ENCODE data around the gene SMIM35. TPM values are rescaled to one million over a fixed set of nuclear protein-coding genes. Genes with fewer than 3 reads are reported as not detected.

The SMIM35 gene
- total RNA-seq, 1 experiment from 2014 or later, result not detected

GRCh38 chr11:118090545-118091162 lies 3.9 kb upstream of the SMIM35 start:
- DNase-seq (ENCODE audit: low read depth), result no peak
- in situ Hi-C loops (cut with HindIII; ENCODE audit: low pct_unique_long_range_greater_than_20kb, low sequenced_read_pairs), result no loop called here

GRCh38 chr11:118088531-118088930 lies 1.8 kb upstream of the SMIM35 start:
- DNase-seq (ENCODE audit: low read depth), result no peak
- in situ Hi-C loops (cut with HindIII; ENCODE audit: low pct_unique_long_range_greater_than_20kb, low sequenced_read_pairs), result no loop called here

- no peak for DNase-seq (ENCODE audit: low read depth)
- in situ Hi-C loops (cut with HindIII; ENCODE audit: low pct_unique_long_range_greater_than_20kb, low sequenced_read_pairs), result no loop called here
Observed at GRCh38 chr11:118087931-118088330, 1.2 kb upstream of the SMIM35 start.

GRCh38 chr11:118084656-118085055 lies 2.1 kb downstream of the SMIM35 start:
- in situ Hi-C loops (cut with HindIII; ENCODE audit: low pct_unique_long_range_greater_than_20kb, low sequenced_read_pairs), result no loop called here
- DNase-seq (ENCODE audit: low read depth), result no peak

- DNase-seq (ENCODE audit: low read depth), result no peak
- in situ Hi-C loops (cut with HindIII; ENCODE audit: low pct_unique_long_range_greater_than_20kb, low sequenced_read_pairs), result no loop called here
Observed at GRCh38 chr11:118084247-118084646, 2.5 kb downstream of the SMIM35 start.

- no peak for DNase-seq (ENCODE audit: low read depth)
- in situ Hi-C loops (cut with HindIII; ENCODE audit: low pct_unique_long_range_greater_than_20kb, low sequenced_read_pairs), result no loop called here
Observed at GRCh38 chr11:118082880-118083552, 3.7 kb downstream of the SMIM35 start.

- in situ Hi-C loops (cut with HindIII; ENCODE audit: low pct_unique_long_range_greater_than_20kb, low sequenced_read_pairs), result no loop called here
- DNase-seq (ENCODE audit: low read depth), result no peak
Observed at GRCh38 chr11:118081241-118081958, 5.4 kb downstream of the SMIM35 start.

- no peak for DNase-seq (ENCODE audit: low read depth)
- in situ Hi-C loops (cut with HindIII; ENCODE audit: low pct_unique_long_range_greater_than_20kb, low sequenced_read_pairs), result no loop called here
Observed at GRCh38 chr11:118080296-118080695, 6.5 kb downstream of the SMIM35 start.

- in situ Hi-C loops (cut with HindIII; ENCODE audit: low pct_unique_long_range_greater_than_20kb, low sequenced_read_pairs), result no loop called here
- no peak for DNase-seq (ENCODE audit: low read depth)
Observed at GRCh38 chr11:118079491-118079890, 7.3 kb downstream of the SMIM35 start.

- DNase-seq (ENCODE audit: low read depth), result no peak
Observed at GRCh38 chr11:118078911-118079411, 7.8 kb downstream of the SMIM35 start.

GRCh38 chr11:118076754-118077281 lies 9.9 kb downstream of the SMIM35 start, which contains the start of gene TMPRSS4:
Gene TMPRSS4, plus strand, starts transcription at chr11:118077078. Its CDS starts 225 bp downstream, at chr11:118077303.
- no peak for DNase-seq (ENCODE audit: low read depth)
- in situ Hi-C loops (cut with HindIII; ENCODE audit: low pct_unique_long_range_greater_than_20kb, low sequenced_read_pairs), result no loop called here

More at GRCh38 chr11:118078911-118079411, 7.8 kb downstream of the SMIM35 start:
- in situ Hi-C loops (cut with HindIII; ENCODE audit: low pct_unique_long_range_greater_than_20kb, low sequenced_read_pairs), result no loop called here

- in situ Hi-C loops (cut with HindIII; ENCODE audit: low pct_unique_long_range_greater_than_20kb, low sequenced_read_pairs), result no loop called here
- no peak for DNase-seq (ENCODE audit: low read depth)
Observed at GRCh38 chr11:118074785-118075184, 12.0 kb downstream of the SMIM35 start.

GRCh38 chr11:118074091-118074685 lies 12.6 kb downstream of the SMIM35 start:
- in situ Hi-C loops (cut with HindIII; ENCODE audit: low pct_unique_long_range_greater_than_20kb, low sequenced_read_pairs), result no loop called here
- no peak for DNase-seq (ENCODE audit: low read depth)

- no peak for DNase-seq (ENCODE audit: low read depth)
- in situ Hi-C loops (cut with HindIII; ENCODE audit: low pct_unique_long_range_greater_than_20kb, low sequenced_read_pairs), result no loop called here
Observed at GRCh38 chr11:118073554-118073953, 13.2 kb downstream of the SMIM35 start.

- DNase-seq (ENCODE audit: low read depth), result no peak
- in situ Hi-C loops (cut with HindIII; ENCODE audit: low pct_unique_long_range_greater_than_20kb, low sequenced_read_pairs), result no loop called here
Observed at GRCh38 chr11:118071416-118072030, 15.2 kb downstream of the SMIM35 start.

- in situ Hi-C loops (cut with HindIII; ENCODE audit: low pct_unique_long_range_greater_than_20kb, low sequenced_read_pairs), result no loop called here
- DNase-seq (ENCODE audit: low read depth), result no peak
Observed at GRCh38 chr11:118068945-118069612, 17.7 kb downstream of the SMIM35 start.

- in situ Hi-C loops (cut with HindIII; ENCODE audit: low pct_unique_long_range_greater_than_20kb, low sequenced_read_pairs), result no loop called here
- DNase-seq (ENCODE audit: low read depth), result no peak
Observed at GRCh38 chr11:118068206-118068944, 18.4 kb downstream of the SMIM35 start.
